Left kidney (tissue), 2 donors: ENCODE data around the gene AKAP17A. TPM values are rescaled to one million over a fixed set of nuclear protein-coding genes. Genes with fewer than 3 reads are reported as not detected.
"Not testable (repeated sequence)": the region's sequence is repeated elsewhere in the genome, so short reads cannot be mapped to it uniquely, and the experiment has no call there.

Source experiments
- DNase-seq: peaks from one replicate; pipeline ENCODE4 v3.0.0-alpha.2; 2013
- polyA plus RNA-seq: library from polyadenylated mRNA; unstranded; fragments of 120-200 nt; gene quantifications from one replicate; pipeline ENCODE4 v1.2.1, GENCODE V29; 2013; ENCODE audit not compliant: insufficient read length

AKAP17A gene
- polyA plus RNA-seq, 1 donor, result 48.3 TPM

GRCh38 chrX:1601051-1601767, 9.8 kb downstream of the AKAP17A start:
- DNase-seq, result no peak

GRCh38 chrX:1601768-1602085, 10.3 kb downstream of the AKAP17A start:
- DNase-seq, result no peak

DNA sequence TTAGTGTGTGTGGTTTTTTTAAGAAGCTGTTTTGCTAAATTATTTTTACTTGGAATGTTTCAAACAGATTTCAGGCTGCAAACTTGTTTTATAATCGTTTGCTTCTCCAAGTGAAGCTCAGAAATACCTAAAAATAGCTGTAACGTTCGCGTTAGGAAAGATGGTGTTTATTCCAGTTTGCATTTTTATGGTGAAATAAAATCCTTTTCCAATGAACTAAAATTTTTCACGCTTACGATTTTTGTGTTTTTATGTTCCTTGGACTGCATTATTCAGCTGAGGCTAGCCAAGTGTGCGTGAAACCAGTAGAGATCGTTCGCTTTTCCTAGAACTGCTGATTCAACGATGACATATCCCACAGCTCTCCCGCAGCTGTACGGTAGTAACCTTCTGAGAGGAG, 10.9 kb downstream of the AKAP17A start:
- no peak for DNase-seq

GRCh38 chrX:1606496-1606895, 15.1 kb downstream of the AKAP17A start:
- DNase-seq, result no peak

DNA sequence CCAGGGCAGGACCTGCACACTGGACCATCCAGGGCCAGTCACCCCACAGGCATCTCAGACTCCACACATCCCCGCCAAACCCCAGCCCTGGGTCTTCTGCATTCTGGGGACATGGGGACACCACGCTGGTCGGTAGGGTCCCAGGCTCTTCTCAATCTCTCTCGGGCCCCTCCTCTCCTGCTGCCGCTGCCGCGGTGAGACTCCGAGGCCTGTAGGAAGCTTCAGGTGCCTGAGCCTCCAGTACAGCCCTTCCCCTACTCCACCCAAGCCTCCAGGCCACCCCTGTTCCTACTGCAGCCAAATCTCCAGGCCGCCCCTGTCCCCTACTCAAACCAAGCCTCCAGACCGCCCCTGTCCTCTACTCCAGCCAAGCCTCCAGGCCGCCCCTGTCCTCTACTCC, 17.9 kb downstream of the AKAP17A start:
- no peak for DNase-seq

GRCh38 chrX:1609762-1610161, 18.4 kb downstream of the AKAP17A start:
- no peak for DNase-seq

DNA sequence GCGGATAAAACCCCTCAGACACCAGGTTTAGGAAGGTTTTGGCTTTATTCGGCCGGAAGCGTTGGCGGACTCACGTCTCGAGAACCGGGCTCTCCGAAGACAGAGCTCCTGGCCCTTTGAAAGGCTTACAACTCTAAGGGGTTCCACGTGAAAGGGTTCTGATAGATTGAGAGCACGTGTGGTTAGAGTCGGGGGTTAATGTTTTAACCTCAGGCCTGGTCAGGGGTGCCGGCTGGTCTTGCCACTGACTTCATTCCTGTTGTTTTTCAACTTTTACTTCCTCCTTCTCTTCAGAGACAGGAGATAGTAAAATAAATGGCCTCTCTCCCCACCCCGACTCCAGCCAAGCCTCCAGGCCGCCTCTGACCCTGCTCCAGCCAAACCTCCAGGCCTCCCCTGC, 18.8 kb downstream of the AKAP17A start:
- no peak for DNase-seq

DNA sequence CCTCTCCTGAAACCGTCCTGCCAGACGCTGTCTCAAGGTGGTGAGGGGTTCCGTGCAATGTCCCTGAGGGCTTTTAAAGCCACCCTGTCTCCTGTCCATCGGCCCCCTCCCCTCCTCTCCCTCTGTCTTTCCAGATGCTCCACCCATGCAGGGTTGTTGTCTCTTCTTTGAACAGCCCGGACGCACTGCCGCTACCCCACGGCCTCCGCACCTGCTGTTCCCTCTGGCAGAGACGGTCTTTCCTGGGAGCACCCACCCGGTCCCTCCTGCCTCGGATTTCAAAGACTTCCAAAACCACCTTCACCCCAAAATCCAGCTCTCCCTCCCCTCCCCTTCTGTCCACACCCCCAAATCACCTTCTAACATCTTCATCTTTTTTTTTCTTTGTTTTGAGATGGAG, 19.3 kb downstream of the AKAP17A start:
- DNase-seq, result no peak

- DNase-seq, result no peak
These were observed 21.4 kb downstream of the AKAP17A start for GRCh38 chrX:1612641-1613286.

GRCh38 chrX:1614927-1615326, 23.5 kb downstream of the AKAP17A start, which contains the start of gene ASMT:
Gene ASMT (plus strand): TSS chrX:1615059. CDS start chrX:1615200, 141 bp downstream.
- no peak for DNase-seq

GRCh38 chrX:1618689-1619088, 27.3 kb downstream of the AKAP17A start:
- DNase-seq, result no peak

DNA sequence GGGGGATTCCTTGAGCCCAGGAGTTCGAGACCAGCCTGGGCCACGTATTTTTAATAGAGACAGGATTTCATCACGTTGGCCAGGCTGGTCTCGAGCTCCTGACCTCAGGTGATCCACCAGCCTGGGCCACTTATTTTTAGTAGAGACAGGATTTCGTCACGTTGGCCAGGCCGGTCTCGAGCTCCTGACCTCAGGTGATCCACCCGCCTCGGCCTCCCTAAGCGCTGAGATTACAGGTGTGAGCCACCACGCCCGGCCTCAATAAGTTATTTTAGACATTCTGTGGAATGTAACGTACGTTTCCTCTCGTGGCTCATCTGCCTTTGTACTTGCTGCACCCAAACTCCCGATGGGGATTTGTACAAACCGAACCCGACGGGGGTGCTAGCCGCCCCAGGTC, 32.3 kb downstream of the AKAP17A start:
- no peak for DNase-seq

- not testable (repeated sequence) for DNase-seq
These were observed 32.9 kb downstream of the AKAP17A start for GRCh38 chrX:1624158-1624860.

DNA sequence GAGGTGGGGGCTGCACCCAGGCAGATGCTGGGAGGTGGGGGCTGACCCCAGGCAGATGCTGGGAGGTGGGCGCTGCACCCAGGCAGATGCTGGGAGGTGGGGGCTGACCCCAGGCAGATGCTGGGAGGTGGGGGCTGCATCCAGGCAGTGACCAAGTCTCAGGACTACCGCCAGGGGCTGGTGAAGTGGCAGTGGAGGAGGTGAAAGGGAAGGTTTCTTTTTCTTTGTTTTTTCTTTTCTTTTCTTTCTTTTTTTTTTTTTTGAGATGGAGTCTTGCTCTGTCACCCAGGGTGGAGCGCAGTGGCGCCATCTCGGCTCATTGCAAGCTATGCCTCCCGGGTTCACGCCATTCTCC, 33.4 kb downstream of the AKAP17A start:
- DNase-seq, result not testable (repeated sequence)

- DNase-seq, result no peak
These were observed 37.8 kb downstream of the AKAP17A start for GRCh38 chrX:1629244-1629643.

DNA sequence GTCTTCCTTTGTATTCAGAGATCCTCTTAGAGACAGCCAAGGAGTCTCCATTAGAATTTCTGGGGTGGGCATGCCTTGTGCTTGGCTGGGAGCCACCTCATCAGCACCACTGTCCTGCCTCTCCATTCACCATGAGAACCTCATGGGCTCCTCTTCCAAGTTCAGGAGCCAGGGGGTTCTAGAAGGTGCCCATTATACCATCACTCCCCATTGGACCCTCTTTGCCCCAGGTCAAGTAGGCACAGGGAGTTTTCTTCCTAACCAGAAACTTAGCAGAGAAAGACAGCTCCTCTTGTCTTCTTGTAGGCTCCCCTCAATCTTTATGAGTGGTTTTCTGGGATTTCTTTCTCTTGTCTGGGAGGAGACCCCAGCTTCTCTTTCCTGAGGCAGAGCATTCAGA, 54.6 kb downstream of the AKAP17A start:
- DNase-seq, result no peak

DNA sequence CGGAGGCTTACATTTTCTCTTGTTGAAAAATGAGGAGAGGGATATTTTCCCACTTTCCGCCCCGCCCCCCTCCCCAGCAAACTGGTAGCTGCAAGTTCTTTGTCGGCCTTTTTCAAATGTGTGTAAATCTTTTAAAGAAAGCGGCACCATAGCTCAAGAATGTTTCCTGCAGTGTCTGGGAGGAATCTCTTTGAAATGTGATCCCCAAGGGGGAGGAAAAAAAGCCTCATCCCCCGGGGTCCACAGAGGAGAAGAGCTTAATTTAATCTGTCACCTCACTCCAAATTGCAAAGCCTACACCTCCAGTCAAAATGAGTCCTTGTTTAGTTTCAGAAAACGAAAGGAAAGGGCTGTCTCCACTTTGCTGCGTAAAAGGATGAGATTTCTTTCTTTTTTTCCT, 58.2 kb downstream of the AKAP17A start:
- DNase-seq, result peak; percentile 85

Other genes with a start within 250 kb of the AKAP17A start
- 438 TPM for gene SLC25A6, start 199.5 kb upstream of the AKAP17A start, polyA plus RNA-seq
- 37.1 TPM for gene ASMTL, start 138.7 kb upstream of the AKAP17A start, polyA plus RNA-seq
- 0.73 TPM for gene P2RY8, start 54.4 kb upstream of the AKAP17A start, polyA plus RNA-seq
- gene ASMT, start 23.5 kb downstream of the AKAP17A start, polyA plus RNA-seq, result 0.10 TPM